Measurements from ENCODE around the gene KAZN. TPM values are rescaled to one million over a fixed set of nuclear protein-coding genes. Genes with fewer than 3 reads are reported as not detected.

The KAZN gene
- polyA plus RNA-seq, 1 donor (not counting 4 experiments of a cell fraction or from before 2014, with no cell fraction given): 5.9 TPM

DNA sequence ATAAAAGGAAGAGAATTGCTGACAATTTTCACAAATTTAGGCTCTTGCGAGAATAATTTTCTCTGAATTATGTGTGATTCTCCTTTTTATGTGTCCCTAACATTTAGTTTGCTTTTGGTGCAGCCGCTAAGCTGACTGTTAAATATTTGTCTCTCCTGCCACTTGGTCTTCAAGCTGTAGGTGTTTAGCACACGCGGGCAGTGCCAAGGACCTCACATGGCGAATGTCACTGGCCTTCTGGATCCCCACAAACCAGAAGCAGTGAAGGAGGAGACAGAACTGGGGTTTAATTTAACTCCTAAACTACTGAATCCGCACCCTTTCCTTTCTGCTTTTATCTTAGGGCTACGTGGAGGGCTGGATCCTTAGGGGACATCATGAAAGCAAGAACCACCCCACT lies 120.0 kb downstream of the KAZN start:
- no peak for FAIRE-seq
- DNase-seq (ENCODE audit: low read depth, low spot score): no peak
- no peaks in the 10 kb centered on the region for H3K36me3 ChIP-seq (ENCODE audit: control insufficient read depth in 2 of 2, extremely low read depth in 1 of 2, insufficient read depth in 2 of 2, low read length in 2 of 2)
- no peaks in the 10 kb centered on the region for H3K27me3 ChIP-seq (ENCODE audit: control insufficient read depth, extremely low read depth, insufficient read depth, low read length)
- H3K27ac ChIP-seq (ENCODE audit: control insufficient read depth, insufficient read depth, low read length): no peak overlapping the region
- H3K79me2 ChIP-seq (ENCODE audit: control insufficient read depth, insufficient read depth, low read length): no peaks in the 10 kb centered on the region
- no peak overlapping the region for H3K9ac ChIP-seq (ENCODE audit: control insufficient read depth, extremely low read depth, insufficient read depth, low read length)
- TF ChIP-seq, protein P1, sequence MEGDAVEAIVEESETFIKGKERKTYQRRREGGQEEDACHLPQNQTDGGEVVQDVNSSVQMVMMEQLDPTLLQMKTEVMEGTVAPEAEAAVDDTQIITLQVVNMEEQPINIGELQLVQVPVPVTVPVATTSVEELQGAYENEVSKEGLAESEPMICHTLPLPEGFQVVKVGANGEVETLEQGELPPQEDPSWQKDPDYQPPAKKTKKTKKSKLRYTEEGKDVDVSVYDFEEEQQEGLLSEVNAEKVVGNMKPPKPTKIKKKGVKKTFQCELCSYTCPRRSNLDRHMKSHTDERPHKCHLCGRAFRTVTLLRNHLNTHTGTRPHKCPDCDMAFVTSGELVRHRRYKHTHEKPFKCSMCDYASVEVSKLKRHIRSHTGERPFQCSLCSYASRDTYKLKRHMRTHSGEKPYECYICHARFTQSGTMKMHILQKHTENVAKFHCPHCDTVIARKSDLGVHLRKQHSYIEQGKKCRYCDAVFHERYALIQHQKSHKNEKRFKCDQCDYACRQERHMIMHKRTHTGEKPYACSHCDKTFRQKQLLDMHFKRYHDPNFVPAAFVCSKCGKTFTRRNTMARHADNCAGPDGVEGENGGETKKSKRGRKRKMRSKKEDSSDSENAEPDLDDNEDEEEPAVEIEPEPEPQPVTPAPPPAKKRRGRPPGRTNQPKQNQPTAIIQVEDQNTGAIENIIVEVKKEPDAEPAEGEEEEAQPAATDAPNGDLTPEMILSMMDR (optimal IDR thresholded peaks at IDR 0.05 in 1 of 3, IDR thresholded peaks at IDR 0.05 in 1 of 3, conservative IDR thresholded peaks at IDR 0.05 in 1 of 3; ENCODE audit: extremely low read depth in 1 of 3, insufficient read depth in 2 of 3, low read length in 3 of 3): no peak
- no peak for TF ChIP-seq EZH2 (IDR thresholded peaks at IDR 0.05; ENCODE audit: low read length)
- H3K9me1 ChIP-seq (ENCODE audit: control insufficient read depth, extremely low read depth, insufficient read depth, low read length): no peaks in the 10 kb centered on the region
- no peaks in the 10 kb centered on the region for H3K4me1 ChIP-seq (ENCODE audit: control insufficient read depth, extremely low read depth, insufficient read depth, low read length)
- dilution Hi-C loops (cut with MboI; ENCODE audit: extremely low pct_ligation_motif_present, low sequenced_read_pairs): no loop called here
- no peak overlapping the region for H3K4me2 ChIP-seq (ENCODE audit: control insufficient read depth, extremely low read depth, insufficient read depth, low read depth, low read length)
- H4K20me1 ChIP-seq (ENCODE audit: control insufficient read depth, extremely low read depth, insufficient read depth, low read length): no peaks in the 10 kb centered on the region
- no peak overlapping the region for H2AFZ ChIP-seq (ENCODE audit: control insufficient read depth, low read length)
- H3K4me3 ChIP-seq (ENCODE audit: control insufficient read depth in 2 of 3, extremely low read depth in 1 of 3, insufficient read depth in 2 of 3, low read depth in 1 of 3, low read length in 3 of 3): no peak overlapping the region
- no peaks in the 10 kb centered on the region for H3K9me3 ChIP-seq (ENCODE audit: control insufficient read depth, low read depth, low read length)

DNA sequence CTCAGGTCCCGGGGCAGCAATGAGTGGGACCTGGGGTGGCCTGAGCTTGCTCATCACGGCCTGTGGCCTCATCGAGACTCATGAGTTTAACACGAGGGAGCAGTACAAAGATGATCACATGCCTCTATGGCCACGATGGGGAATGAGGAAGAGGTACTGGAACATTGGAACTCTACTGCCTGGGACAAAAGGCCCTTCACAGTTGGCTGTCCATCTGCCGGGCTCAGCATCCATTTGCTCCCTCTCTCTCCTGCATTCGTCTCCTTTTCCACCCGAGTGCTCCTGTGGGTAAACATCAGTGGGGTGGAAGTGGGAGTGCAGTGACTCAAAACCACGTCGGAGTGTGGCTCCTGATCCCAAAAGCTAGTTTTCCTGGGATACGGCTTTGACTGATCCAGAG lies 124.9 kb downstream of the KAZN start:
- Histone ChIP-seq H3K79me2 (ENCODE audit: control insufficient read depth, insufficient read depth, low read length) (no peaks in the 10 kb centered on the region), H2AFZ (ENCODE audit: control insufficient read depth, low read length) (no peak overlapping the region), H3K4me3 (ENCODE audit: control insufficient read depth in 2 of 3, extremely low read depth in 1 of 3, insufficient read depth in 2 of 3, low read depth in 1 of 3, low read length in 3 of 3) (no peak overlapping the region), H3K4me1 (ENCODE audit: control insufficient read depth, extremely low read depth, insufficient read depth, low read length) (no peaks in the 10 kb centered on the region), H3K9me3 (ENCODE audit: control insufficient read depth, low read depth, low read length) (no peaks in the 10 kb centered on the region), H3K36me3 (ENCODE audit: control insufficient read depth in 2 of 2, extremely low read depth in 1 of 2, insufficient read depth in 2 of 2, low read length in 2 of 2) (no peaks in the 10 kb centered on the region), H3K4me2 (ENCODE audit: control insufficient read depth, extremely low read depth, insufficient read depth, low read depth, low read length) (no peak overlapping the region), H3K9ac (ENCODE audit: control insufficient read depth, extremely low read depth, insufficient read depth, low read length) (no peak overlapping the region), H3K27me3 (ENCODE audit: control insufficient read depth, extremely low read depth, insufficient read depth, low read length) (no peaks in the 10 kb centered on the region), H4K20me1 (ENCODE audit: control insufficient read depth, extremely low read depth, insufficient read depth, low read length) (no peaks in the 10 kb centered on the region), H3K9me1 (ENCODE audit: control insufficient read depth, extremely low read depth, insufficient read depth, low read length) (no peaks in the 10 kb centered on the region), H3K27ac (ENCODE audit: control insufficient read depth, insufficient read depth, low read length) (no peak overlapping the region)
- no peak for FAIRE-seq
- dilution Hi-C loops (cut with MboI; ENCODE audit: extremely low pct_ligation_motif_present, low sequenced_read_pairs): no loop called here
- no peak for DNase-seq (ENCODE audit: low read depth, low spot score)
- TF ChIP-seq, protein P1 (optimal IDR thresholded peaks at IDR 0.05 in 1 of 3, IDR thresholded peaks at IDR 0.05 in 1 of 3, conservative IDR thresholded peaks at IDR 0.05 in 1 of 3; ENCODE audit: extremely low read depth in 1 of 3, insufficient read depth in 2 of 3, low read length in 3 of 3): no peak
- no peak for TF ChIP-seq EZH2 (IDR thresholded peaks at IDR 0.05; ENCODE audit: low read length)
